ENCODE data around the gene TMEM123.

- TF ChIP-seq CBX5 (IDR thresholded peaks at IDR 0.05; ENCODE audit: low read depth) (no peak), SMAD5 (IDR thresholded peaks at IDR 0.05; ENCODE audit: low read depth) (no peak), POLR2A (IDR thresholded peaks at IDR 0.05; ENCODE audit: low read depth, low read length) (no peak), EGR1 (IDR thresholded peaks at IDR 0.05; ENCODE audit: borderline replicate concordance in 1 of 2, low read depth in 2 of 2, low read length in 2 of 2) (no peak), ZNF274 (IDR thresholded peaks at IDR 0.05; ENCODE audit: insufficient read depth, insufficient read length) (no peak), CTCF (IDR thresholded peaks at IDR 0.05 in 2 of 3, conservative IDR thresholded peaks at IDR 0.05 in 1 of 3; ENCODE audit: control insufficient read depth in 2 of 3, extremely low read depth in 1 of 3, insufficient read depth in 1 of 3, low read depth in 3 of 3, low read length in 3 of 3) (no peak), HCFC1 (IDR thresholded peaks at IDR 0.05; ENCODE audit: low read length) (no peak), ATF7 (IDR thresholded peaks at IDR 0.05; ENCODE audit: low read depth) (no peak), ZNF217 (IDR thresholded peaks at IDR 0.05) (no peak)
Measured at GRCh38 chr11:102426570-102426969, 26.0 kb downstream of the TMEM123 start.

Measured in GM12878 (cell line).